A673 (cell line): ENCODE measurements around the gene FBP2. TPM values are rescaled to one million over a fixed set of nuclear protein-coding genes. Genes with fewer than 3 reads are reported as not detected.

ENCODE experiments used
- BruUV-seq: library from RNA; stranded (reverse); fragments of 400-500 nt; replicated peaks from 2 replicates; lab custom pipeline; 2021; lab: Mats Ljungman, UMichigan
- CTCF ChIA-PET: fragments of 300-600 bp; sonication (Branson Sonifier 250); formaldehyde crosslinking; loops from one replicate; lab custom pipeline; 2022; ENCODE audit warnings: antibody characterized with exemption; lab: Charles Lee
- POLR2A ChIA-PET: fragments of 300-600 bp; sonication (Branson Sonifier 250); formaldehyde crosslinking; loops from one replicate; lab custom pipeline; 2022; ENCODE audit warnings: antibody characterized with exemption; ENCODE audit not compliant: low non-redundant PET; lab: Charles Lee
- DNase-seq: peaks from one replicate; pipeline ENCODE4 v3.0.0-alpha.2; 2015; ENCODE audit warnings: low spot score
- H3K27ac ChIP-seq: fragments of 200-600 bp; sonication (generic); 2 replicates; pipeline ENCODE4 v1.5.1; 2016; ENCODE audit warnings: mixed run types, low read depth, mild to moderate bottlenecking, mixed read lengths, antibody characterized with exemption, low read length; ENCODE audit not compliant: poor library complexity, severe bottlenecking
- H3K27me3 ChIP-seq: fragments of 200-600 bp; sonication (generic); replicated peaks from 2 replicates; pipeline ENCODE4 v1.6.1; 2017; ENCODE audit warnings: mixed run types, low read depth, mild to moderate bottlenecking, mixed read lengths, antibody characterized with exemption, low read length; ENCODE audit not compliant: insufficient read depth, poor library complexity
- H3K36me3 ChIP-seq: fragments of 200-600 bp; sonication (generic); 2 replicates; pipeline ENCODE4 v1.6.1; 2016; ENCODE audit warnings: mixed run types, mild to moderate bottlenecking, mixed read lengths, antibody characterized with exemption, low read length; ENCODE audit not compliant: insufficient read depth, poor library complexity, severe bottlenecking
- H3K4me1 ChIP-seq: fragments of 200-600 bp; sonication (generic); 2 replicates; pipeline ENCODE4 v1.6.1; 2017; ENCODE audit warnings: mixed run types, mild to moderate bottlenecking, mixed read lengths, antibody characterized with exemption, low read length; ENCODE audit not compliant: insufficient read depth, poor library complexity, severe bottlenecking
- H3K4me3 ChIP-seq: fragments of 200-600 bp; sonication (generic); 2 replicates; pipeline ENCODE4 v1.5.1; 2016; ENCODE audit warnings: low read depth, mixed run types, mild to moderate bottlenecking, mixed read lengths, low read length; ENCODE audit not compliant: poor library complexity, severe bottlenecking
- H3K9me3 ChIP-seq: fragments of 200-600 bp; sonication (generic); 2 replicates; pipeline ENCODE4 v1.6.1; 2016; ENCODE audit warnings: mixed run types, low read depth, mild to moderate bottlenecking, mixed read lengths, antibody characterized with exemption, low read length; ENCODE audit not compliant: poor library complexity, severe bottlenecking
- EZH2 ChIP-seq: fragments of 200-600 bp; sonication (generic); IDR thresholded peaks from 2 replicates; pipeline ENCODE4 v1.6.1; 2017; ENCODE audit warnings: borderline replicate concordance, low read depth, mild to moderate bottlenecking, mixed read lengths, antibody characterized with exemption, low read length; ENCODE audit not compliant: poor library complexity, severe bottlenecking
- intact Hi-C: fragments of 100-400 bp; cut with micrococcal nuclease; formaldehyde crosslinking; loops from one replicate; pipeline ENCODE4 v1.10.0; 2022; ENCODE audit not compliant: unreplicated experiment
- total RNA-seq: library from RNA; stranded (reverse); gene quantifications from 2 replicates; pipeline ENCODE4 v1.2.3, GENCODE V29; 2021
- TF ChIP-seq, protein P1 (sequence below): fragments of 300-800, 200-600 bp; sonication (generic); conservative IDR thresholded peaks from 2 replicates; pipeline ENCODE4 v1.5.1; 2017; ENCODE audit warnings: low read depth, mild to moderate bottlenecking, antibody characterized with exemption, low read length, moderate library complexity, mixed read lengths

Gene FBP2
- total RNA-seq, 1 experiment from 2014 or later = 0.21 TPM

DNA sequence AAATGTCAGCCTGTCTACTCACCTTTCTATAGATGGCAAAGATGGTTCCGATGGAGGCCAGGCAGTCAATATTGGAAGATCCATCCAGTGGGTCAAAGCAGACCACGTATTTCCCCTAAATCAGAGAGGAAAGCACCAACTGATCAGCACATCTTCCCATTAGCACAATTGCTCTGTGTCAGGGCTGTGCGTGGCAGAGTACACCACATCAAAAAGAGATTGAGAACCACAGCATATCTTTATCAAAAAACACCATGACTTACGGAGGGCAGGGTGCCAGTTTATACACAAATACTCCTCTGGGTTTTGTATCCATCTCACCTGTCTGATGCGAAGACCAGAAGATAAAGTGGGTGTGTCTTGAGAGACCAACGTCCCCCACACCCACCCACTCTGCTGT is 9.1 kb downstream of the FBP2 start:
- TF ChIP-seq, protein P1, sequence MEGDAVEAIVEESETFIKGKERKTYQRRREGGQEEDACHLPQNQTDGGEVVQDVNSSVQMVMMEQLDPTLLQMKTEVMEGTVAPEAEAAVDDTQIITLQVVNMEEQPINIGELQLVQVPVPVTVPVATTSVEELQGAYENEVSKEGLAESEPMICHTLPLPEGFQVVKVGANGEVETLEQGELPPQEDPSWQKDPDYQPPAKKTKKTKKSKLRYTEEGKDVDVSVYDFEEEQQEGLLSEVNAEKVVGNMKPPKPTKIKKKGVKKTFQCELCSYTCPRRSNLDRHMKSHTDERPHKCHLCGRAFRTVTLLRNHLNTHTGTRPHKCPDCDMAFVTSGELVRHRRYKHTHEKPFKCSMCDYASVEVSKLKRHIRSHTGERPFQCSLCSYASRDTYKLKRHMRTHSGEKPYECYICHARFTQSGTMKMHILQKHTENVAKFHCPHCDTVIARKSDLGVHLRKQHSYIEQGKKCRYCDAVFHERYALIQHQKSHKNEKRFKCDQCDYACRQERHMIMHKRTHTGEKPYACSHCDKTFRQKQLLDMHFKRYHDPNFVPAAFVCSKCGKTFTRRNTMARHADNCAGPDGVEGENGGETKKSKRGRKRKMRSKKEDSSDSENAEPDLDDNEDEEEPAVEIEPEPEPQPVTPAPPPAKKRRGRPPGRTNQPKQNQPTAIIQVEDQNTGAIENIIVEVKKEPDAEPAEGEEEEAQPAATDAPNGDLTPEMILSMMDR = no peak
- TF ChIP-seq EZH2 = no peak
- Histone ChIP-seq H3K4me3 (no peak overlapping the region), H3K36me3 (no peaks in the 10 kb centered on the region), H3K9me3 (no peaks in the 10 kb centered on the region), H3K4me1 (peaks cover 5% of the 10 kb centered on the region), H3K27me3 (no peaks in the 10 kb centered on the region), H3K27ac (no peak overlapping the region)
- intact Hi-C loops = no loop called here
- POLR2A ChIA-PET = no interaction called here
- DNase-seq = no peak
- BruUV-seq = no TSS peak
- CTCF ChIA-PET = no interaction called here

DNA sequence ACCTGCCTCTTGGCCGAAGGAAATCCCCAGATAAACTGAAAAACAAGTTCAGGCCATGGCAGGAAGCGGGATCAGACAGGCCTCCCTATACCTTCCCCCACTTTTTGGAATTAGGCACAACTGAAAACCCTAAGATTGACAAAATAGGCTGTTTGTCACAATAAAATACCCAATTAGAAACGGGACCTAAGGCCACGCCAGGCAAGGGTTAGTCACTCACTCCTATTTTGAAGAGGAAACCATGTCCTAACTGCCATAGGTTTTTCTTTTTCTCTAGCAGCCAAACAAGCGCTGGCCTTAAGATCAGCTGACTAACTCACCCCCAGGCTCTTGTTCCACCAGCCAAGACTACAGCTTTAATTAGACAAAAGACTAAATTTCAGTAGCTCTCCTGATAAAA is 11.9 kb downstream of the FBP2 start:
- H3K27ac ChIP-seq = no peak overlapping the region
- POLR2A ChIA-PET = no interaction called here
- BruUV-seq = no TSS peak
- no peaks in the 10 kb centered on the region for H3K36me3 ChIP-seq
- TF ChIP-seq EZH2 = no peak
- TF ChIP-seq, protein P1 = no peak
- no peaks in the 10 kb centered on the region for H3K9me3 ChIP-seq
- CTCF ChIA-PET = interaction anchor here (0.5 kb wide), 1 partner anchor 328 kb away, joined by 3 read pairs; no protein-coding TSS in a partner anchor
- no peak for DNase-seq
- H3K27me3 ChIP-seq = no peaks in the 10 kb centered on the region
- H3K4me1 ChIP-seq = peaks cover 4% of the 10 kb centered on the region
- H3K4me3 ChIP-seq = no peak overlapping the region
- intact Hi-C loops = no loop called here

DNA sequence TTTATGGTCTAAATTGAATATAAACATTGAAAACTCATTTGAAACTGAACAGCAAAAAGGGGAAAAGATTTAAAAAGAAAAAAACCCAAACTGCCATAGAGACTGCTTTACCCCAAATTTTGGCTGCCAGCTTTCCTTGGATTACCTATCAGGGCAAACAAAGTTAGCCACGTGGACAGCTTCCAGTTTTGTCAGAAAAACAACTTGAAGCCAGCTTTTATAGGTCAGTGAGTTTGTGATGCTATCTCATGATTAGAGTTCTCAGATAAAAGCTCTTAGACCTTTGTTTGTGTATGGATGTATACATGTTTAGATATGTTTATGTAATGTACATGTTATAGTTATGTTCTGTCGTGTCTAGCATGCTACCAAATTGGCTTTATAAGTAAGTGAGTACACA is 16.1 kb downstream of the FBP2 start:
- no peaks in the 10 kb centered on the region for H3K36me3 ChIP-seq
- peaks cover 8% of the 10 kb centered on the region for H3K27me3 ChIP-seq
- H3K4me3 ChIP-seq = no peak overlapping the region
- H3K9me3 ChIP-seq = no peaks in the 10 kb centered on the region
- ChIA-PET POLR2A (no interaction called here), CTCF (no interaction called here)
- intact Hi-C loops = no loop called here
- no peaks in the 10 kb centered on the region for H3K4me1 ChIP-seq
- H3K27ac ChIP-seq = no peak overlapping the region
- DNase-seq = no peak
- no TSS peak for BruUV-seq
- TF ChIP-seq, protein P1 = no peak
- no peak for TF ChIP-seq EZH2
